Activated CD4-positive, alpha-beta memory T cell treated with anti-CD3 and anti-CD28 coated beads, Interleukin-2, amount 10 ng/mL, durations not matched to agents 7 days and 5 days (primary cell): ENCODE results near the gene PRR23E. TPM values are rescaled to one million over a fixed set of nuclear protein-coding genes. Genes with fewer than 3 reads are reported as not detected.

ENCODE experiments used
- CTCF ChIA-PET: fragments of 350-600 bp; sonication (Branson Sonifier 250); formaldehyde crosslinking; loops from one replicate; lab custom pipeline; 2021; ENCODE audit warnings: antibody characterized with exemption, inconsistent platforms; lab: Charles Lee
- POLR2A ChIA-PET: fragments of 350-600 bp; sonication (Branson Sonifier 250); formaldehyde crosslinking; loops from one replicate; lab custom pipeline; 2021; ENCODE audit warnings: antibody characterized with exemption; lab: Charles Lee
- DNase-seq: peaks from one replicate; pipeline ENCODE4 v3.0.0-alpha.2; 2020
- H3K27ac Mint-ChIP-seq: one replicate; pipeline ENCODE4 v1.8.0; 2021; ENCODE audit warnings: mild to moderate bottlenecking, mixed read lengths
- H3K27me3 Mint-ChIP-seq: one replicate; pipeline ENCODE4 v1.8.0; 2021; ENCODE audit warnings: mixed read lengths
- H3K36me3 Mint-ChIP-seq: one replicate; pipeline ENCODE4 v1.8.0; 2021; ENCODE audit warnings: low read depth, mixed read lengths
- H3K4me1 Mint-ChIP-seq: one replicate; pipeline ENCODE4 v1.8.0; 2021; ENCODE audit warnings: mixed read lengths
- H3K4me3 Mint-ChIP-seq: one replicate; pipeline ENCODE4 v1.8.0; 2021; ENCODE audit warnings: mild to moderate bottlenecking, mixed read lengths
- H3K9me3 Mint-ChIP-seq: one replicate; pipeline ENCODE4 v1.8.0; 2021; ENCODE audit warnings: mixed read lengths
- total RNA-seq, 2 experiments: library from RNA; stranded (reverse); gene quantifications; one replicate each; pipeline ENCODE4 v1.2.3, GENCODE V29; 2021

PRR23E gene
- total RNA-seq, 2 experiments from 2014 or later: not detected

- ChIA-PET CTCF (no interaction called here), POLR2A (no interaction called here)
- no peak for DNase-seq
- Mint-ChIP-seq H3K27me3 (peaks cover 3% of the 10 kb centered on the region), H3K4me3 (no peak overlapping the region), H3K27ac (no peak overlapping the region), H3K4me1 (peaks cover 2% of the 10 kb centered on the region), H3K9me3 (no peaks in the 10 kb centered on the region), H3K36me3 (no peaks in the 10 kb centered on the region)
These were observed 22.1 kb upstream of the PRR23E start for GRCh38 chr3:127170814-127171213.

- Mint-ChIP-seq H3K27ac (no peak overlapping the region), H3K36me3 (no peaks in the 10 kb centered on the region), H3K27me3 (peaks cover 3% of the 10 kb centered on the region), H3K4me3 (no peak overlapping the region), H3K4me1 (peaks cover 2% of the 10 kb centered on the region), H3K9me3 (no peaks in the 10 kb centered on the region)
- CTCF ChIA-PET: no interaction called here
- no peak for DNase-seq
- POLR2A ChIA-PET: no interaction called here
These were observed 21.6 kb upstream of the PRR23E start for GRCh38 chr3:127171320-127171719.

- peaks cover 3% of the 10 kb centered on the region for H3K27me3 Mint-ChIP-seq
- H3K27ac Mint-ChIP-seq: no peak overlapping the region
- no peak overlapping the region for H3K4me3 Mint-ChIP-seq
- ChIA-PET CTCF (no interaction called here), POLR2A (no interaction called here)
- no peaks in the 10 kb centered on the region for H3K9me3 Mint-ChIP-seq
- no peak for DNase-seq
- peaks cover 2% of the 10 kb centered on the region for H3K4me1 Mint-ChIP-seq
- H3K36me3 Mint-ChIP-seq: no peaks in the 10 kb centered on the region
These were observed 21.2 kb upstream of the PRR23E start for GRCh38 chr3:127171721-127172120.

GRCh38 chr3:127172211-127172610 is 20.7 kb upstream of the PRR23E start:
- H3K36me3 Mint-ChIP-seq: no peaks in the 10 kb centered on the region
- no peak for DNase-seq
- H3K4me3 Mint-ChIP-seq: no peak overlapping the region
- POLR2A ChIA-PET: no interaction called here
- peaks cover 3% of the 10 kb centered on the region for H3K27me3 Mint-ChIP-seq
- peaks cover 2% of the 10 kb centered on the region for H3K4me1 Mint-ChIP-seq
- CTCF ChIA-PET: no interaction called here
- no peaks in the 10 kb centered on the region for H3K9me3 Mint-ChIP-seq
- H3K27ac Mint-ChIP-seq: no peak overlapping the region

GRCh38 chr3:127172781-127173515 is 20.0 kb upstream of the PRR23E start:
- ChIA-PET POLR2A (no interaction called here), CTCF (no interaction called here)
- Mint-ChIP-seq H3K9me3 (no peaks in the 10 kb centered on the region), H3K27ac (no peak overlapping the region), H3K36me3 (no peaks in the 10 kb centered on the region), H3K27me3 (peaks cover 3% of the 10 kb centered on the region), H3K4me3 (no peak overlapping the region), H3K4me1 (peaks cover 2% of the 10 kb centered on the region)
- DNase-seq: no peak

GRCh38 chr3:127173516-127174166 is 19.3 kb upstream of the PRR23E start:
- Mint-ChIP-seq H3K9me3 (no peaks in the 10 kb centered on the region), H3K27me3 (peaks cover 3% of the 10 kb centered on the region), H3K4me1 (peaks cover 2% of the 10 kb centered on the region), H3K36me3 (no peaks in the 10 kb centered on the region), H3K4me3 (no peak overlapping the region), H3K27ac (no peak overlapping the region)
- no peak for DNase-seq
- CTCF ChIA-PET: no interaction called here
- POLR2A ChIA-PET: no interaction called here

- no peak for DNase-seq
- CTCF ChIA-PET: no interaction called here
These were observed 18.6 kb upstream of the PRR23E start for GRCh38 chr3:127174284-127174683.

GRCh38 chr3:127174715-127175140 is 18.2 kb upstream of the PRR23E start:
- Mint-ChIP-seq H3K36me3 (no peaks in the 10 kb centered on the region), H3K9me3 (no peaks in the 10 kb centered on the region), H3K4me3 (no peak overlapping the region), H3K27ac (no peak overlapping the region), H3K4me1 (peaks cover 2% of the 10 kb centered on the region), H3K27me3 (peaks cover 3% of the 10 kb centered on the region)
- CTCF ChIA-PET: no interaction called here
- POLR2A ChIA-PET: no interaction called here
- DNase-seq: no peak

More at GRCh38 chr3:127174284-127174683, 18.6 kb upstream of the PRR23E start:
- H3K4me3 Mint-ChIP-seq: no peak overlapping the region
- no peaks in the 10 kb centered on the region for H3K36me3 Mint-ChIP-seq
- H3K4me1 Mint-ChIP-seq: peaks cover 2% of the 10 kb centered on the region
- H3K9me3 Mint-ChIP-seq: no peaks in the 10 kb centered on the region
- no peak overlapping the region for H3K27ac Mint-ChIP-seq
- POLR2A ChIA-PET: no interaction called here
- peaks cover 3% of the 10 kb centered on the region for H3K27me3 Mint-ChIP-seq

- ChIA-PET CTCF (no interaction called here), POLR2A (no interaction called here)
- H3K27me3 Mint-ChIP-seq: peaks cover 3% of the 10 kb centered on the region
- H3K4me3 Mint-ChIP-seq: no peak overlapping the region
- DNase-seq: no peak
- no peaks in the 10 kb centered on the region for H3K36me3 Mint-ChIP-seq
- H3K27ac Mint-ChIP-seq: no peak overlapping the region
- H3K9me3 Mint-ChIP-seq: no peaks in the 10 kb centered on the region
- peaks cover 2% of the 10 kb centered on the region for H3K4me1 Mint-ChIP-seq
These were observed 17.7 kb upstream of the PRR23E start for GRCh38 chr3:127175272-127175671.

- H3K36me3 Mint-ChIP-seq: no peaks in the 10 kb centered on the region
- peaks cover 3% of the 10 kb centered on the region for H3K27me3 Mint-ChIP-seq
- H3K4me1 Mint-ChIP-seq: peaks cover 2% of the 10 kb centered on the region
- no peak overlapping the region for H3K27ac Mint-ChIP-seq
- no peak overlapping the region for H3K4me3 Mint-ChIP-seq
- ChIA-PET CTCF (no interaction called here), POLR2A (no interaction called here)
- DNase-seq: no peak
- H3K9me3 Mint-ChIP-seq: no peaks in the 10 kb centered on the region
These were observed 15.7 kb upstream of the PRR23E start for GRCh38 chr3:127177226-127177625.

- POLR2A ChIA-PET: no interaction called here
These were observed 12.1 kb upstream of the PRR23E start for GRCh38 chr3:127180859-127181258.

GRCh38 chr3:127182431-127182830 is 10.5 kb upstream of the PRR23E start:
- POLR2A ChIA-PET: no interaction called here
- no peaks in the 10 kb centered on the region for H3K4me1 Mint-ChIP-seq
- no peaks in the 10 kb centered on the region for H3K36me3 Mint-ChIP-seq
- H3K27ac Mint-ChIP-seq: no peak overlapping the region
- DNase-seq: no peak
- no peak overlapping the region for H3K4me3 Mint-ChIP-seq
- H3K9me3 Mint-ChIP-seq: no peaks in the 10 kb centered on the region
- H3K27me3 Mint-ChIP-seq: no peaks in the 10 kb centered on the region
- CTCF ChIA-PET: no interaction called here

More at GRCh38 chr3:127180859-127181258, 12.1 kb upstream of the PRR23E start:
- DNase-seq: no peak
- Mint-ChIP-seq H3K4me3 (no peak overlapping the region), H3K9me3 (no peaks in the 10 kb centered on the region), H3K4me1 (no peaks in the 10 kb centered on the region), H3K27ac (no peak overlapping the region), H3K36me3 (no peaks in the 10 kb centered on the region), H3K27me3 (no peaks in the 10 kb centered on the region)
- CTCF ChIA-PET: no interaction called here

- Mint-ChIP-seq H3K9me3 (no peaks in the 10 kb centered on the region), H3K27me3 (no peaks in the 10 kb centered on the region), H3K4me3 (no peak overlapping the region), H3K36me3 (no peaks in the 10 kb centered on the region), H3K27ac (no peak overlapping the region), H3K4me1 (no peaks in the 10 kb centered on the region)
- CTCF ChIA-PET: no interaction called here
- DNase-seq: no peak
- POLR2A ChIA-PET: no interaction called here
These were observed 9.8 kb upstream of the PRR23E start for GRCh38 chr3:127182848-127183714.
